ENCODE measurements around the gene MLLT3. TPM values are rescaled to one million over a fixed set of nuclear protein-coding genes. Genes with fewer than 3 reads are reported as not detected.

MLLT3 gene
- total and polyA plus RNA-seq, 2 experiments from 2014 or later, result 40.0 to 58.3 TPM

DNA sequence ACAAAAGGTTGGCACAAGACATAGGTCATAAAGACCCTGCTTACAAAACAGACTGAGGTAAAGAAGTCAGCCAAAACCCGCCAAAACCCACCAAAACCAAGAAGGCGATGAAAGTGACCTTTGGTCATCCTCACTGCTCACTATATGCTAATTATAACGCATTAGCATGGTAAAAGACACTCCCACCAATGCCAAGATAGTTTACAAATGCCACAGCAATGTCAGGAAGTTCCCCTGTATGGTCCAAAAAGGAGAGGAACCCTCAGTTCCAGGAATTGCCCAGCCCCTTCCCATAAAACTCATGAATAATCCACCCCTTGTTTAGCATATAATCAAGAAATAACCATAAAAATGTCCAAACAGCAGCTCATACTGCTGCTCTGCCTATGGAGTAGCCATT, 27.7 kb downstream of the MLLT3 start:
- Histone ChIP-seq H3K4me1 (ENCODE audit: low read depth) (peaks cover 9% of the 10 kb centered on the region), H3K4me3 (no peak overlapping the region), H3K36me3 (no peaks in the 10 kb centered on the region), H3K27me3 (no peaks in the 10 kb centered on the region), H3K27ac (no peak overlapping the region), H3K9me3 (ENCODE audit: low read depth) (no peaks in the 10 kb centered on the region)
- TF ChIP-seq, protein P1, sequence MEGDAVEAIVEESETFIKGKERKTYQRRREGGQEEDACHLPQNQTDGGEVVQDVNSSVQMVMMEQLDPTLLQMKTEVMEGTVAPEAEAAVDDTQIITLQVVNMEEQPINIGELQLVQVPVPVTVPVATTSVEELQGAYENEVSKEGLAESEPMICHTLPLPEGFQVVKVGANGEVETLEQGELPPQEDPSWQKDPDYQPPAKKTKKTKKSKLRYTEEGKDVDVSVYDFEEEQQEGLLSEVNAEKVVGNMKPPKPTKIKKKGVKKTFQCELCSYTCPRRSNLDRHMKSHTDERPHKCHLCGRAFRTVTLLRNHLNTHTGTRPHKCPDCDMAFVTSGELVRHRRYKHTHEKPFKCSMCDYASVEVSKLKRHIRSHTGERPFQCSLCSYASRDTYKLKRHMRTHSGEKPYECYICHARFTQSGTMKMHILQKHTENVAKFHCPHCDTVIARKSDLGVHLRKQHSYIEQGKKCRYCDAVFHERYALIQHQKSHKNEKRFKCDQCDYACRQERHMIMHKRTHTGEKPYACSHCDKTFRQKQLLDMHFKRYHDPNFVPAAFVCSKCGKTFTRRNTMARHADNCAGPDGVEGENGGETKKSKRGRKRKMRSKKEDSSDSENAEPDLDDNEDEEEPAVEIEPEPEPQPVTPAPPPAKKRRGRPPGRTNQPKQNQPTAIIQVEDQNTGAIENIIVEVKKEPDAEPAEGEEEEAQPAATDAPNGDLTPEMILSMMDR (IDR thresholded peaks at IDR 0.05; ENCODE audit: low read depth, low read length), result no peak
- DNase-seq (ENCODE audit: low read depth in 1 of 2, low spot score in 1 of 2), result no peak

DNA sequence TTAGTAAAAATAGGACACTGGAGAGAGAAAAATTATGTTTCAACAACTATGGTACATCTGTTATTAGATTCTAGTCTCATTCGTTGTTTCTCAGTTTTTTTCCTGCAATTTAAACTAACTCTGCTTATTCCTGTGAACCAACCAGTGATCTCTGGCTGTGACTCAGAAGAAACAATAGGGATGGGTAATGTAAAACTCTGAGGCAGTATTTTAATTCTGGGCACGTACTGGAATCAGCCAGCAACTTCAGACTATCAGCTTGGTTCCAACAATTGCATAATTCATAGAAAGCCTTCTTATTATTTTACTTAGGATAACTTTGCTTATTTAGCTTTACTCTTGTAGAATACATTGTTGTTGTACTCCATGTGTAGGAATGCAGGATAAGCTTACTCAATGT, 28.8 kb downstream of the MLLT3 start:
- TF ChIP-seq, protein P1 (IDR thresholded peaks at IDR 0.05; ENCODE audit: low read depth, low read length), result no peak
- Histone ChIP-seq H3K27ac (no peak overlapping the region), H3K36me3 (no peaks in the 10 kb centered on the region), H3K4me3 (no peak overlapping the region), H3K27me3 (no peaks in the 10 kb centered on the region), H3K9me3 (ENCODE audit: low read depth) (no peaks in the 10 kb centered on the region), H3K4me1 (ENCODE audit: low read depth) (peaks cover 9% of the 10 kb centered on the region)
- DNase-seq (ENCODE audit: low read depth in 1 of 2, low spot score in 1 of 2), result peak in 1 of 2 donors; percentile 69

DNA sequence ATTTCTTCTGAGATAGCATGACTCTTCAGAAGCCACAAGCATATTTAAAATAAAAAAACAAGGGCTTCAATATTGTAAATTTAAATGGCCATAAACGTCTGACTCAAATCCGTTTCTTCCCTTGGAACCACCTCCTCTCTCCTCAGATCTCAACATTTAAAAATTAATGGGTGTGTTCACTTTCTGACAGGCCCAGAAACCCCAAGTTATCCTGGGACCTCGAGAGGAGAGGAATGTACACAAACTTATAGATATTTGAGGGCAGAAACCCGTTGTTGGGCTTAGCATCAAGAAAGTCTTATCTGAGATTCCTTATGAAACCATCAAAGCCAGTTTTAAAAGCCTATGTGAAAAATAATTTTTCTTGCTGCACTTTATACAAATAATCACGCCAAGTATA, 29.2 kb downstream of the MLLT3 start:
- Histone ChIP-seq H3K36me3 (no peaks in the 10 kb centered on the region), H3K27ac (no peak overlapping the region), H3K4me1 (ENCODE audit: low read depth) (peaks cover 9% of the 10 kb centered on the region), H3K27me3 (no peaks in the 10 kb centered on the region), H3K4me3 (no peak overlapping the region), H3K9me3 (ENCODE audit: low read depth) (no peaks in the 10 kb centered on the region)
- no peak for DNase-seq (ENCODE audit: low read depth in 1 of 2, low spot score in 1 of 2)
- TF ChIP-seq, protein P1 (IDR thresholded peaks at IDR 0.05; ENCODE audit: low read depth, low read length), result no peak

DNA sequence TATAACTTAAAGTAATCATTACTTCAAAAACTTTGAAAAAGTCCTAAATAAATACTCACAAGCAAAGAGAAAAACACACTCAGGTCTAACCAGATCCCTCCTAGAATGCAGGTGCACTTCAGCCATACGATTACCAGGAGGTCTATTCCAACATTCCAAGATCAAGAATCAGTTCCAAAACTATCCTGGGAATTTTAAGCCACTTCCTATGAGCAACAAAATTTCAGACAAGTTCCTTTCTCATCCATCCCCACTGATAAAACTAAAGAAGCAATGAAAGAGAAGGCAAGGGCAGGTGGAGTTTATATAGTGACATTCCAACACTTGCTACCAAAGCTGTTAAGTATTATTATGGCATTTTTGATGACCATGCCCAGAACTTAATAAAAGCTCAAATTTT, 29.6 kb downstream of the MLLT3 start:
- DNase-seq (ENCODE audit: low read depth in 1 of 2, low spot score in 1 of 2), result no peak
- Histone ChIP-seq H3K9me3 (ENCODE audit: low read depth) (no peaks in the 10 kb centered on the region), H3K4me3 (no peak overlapping the region), H3K27ac (no peak overlapping the region), H3K4me1 (ENCODE audit: low read depth) (peaks cover 5% of the 10 kb centered on the region), H3K27me3 (no peaks in the 10 kb centered on the region), H3K36me3 (no peaks in the 10 kb centered on the region)
- TF ChIP-seq, protein P1 (IDR thresholded peaks at IDR 0.05; ENCODE audit: low read depth, low read length), result no peak

DNA sequence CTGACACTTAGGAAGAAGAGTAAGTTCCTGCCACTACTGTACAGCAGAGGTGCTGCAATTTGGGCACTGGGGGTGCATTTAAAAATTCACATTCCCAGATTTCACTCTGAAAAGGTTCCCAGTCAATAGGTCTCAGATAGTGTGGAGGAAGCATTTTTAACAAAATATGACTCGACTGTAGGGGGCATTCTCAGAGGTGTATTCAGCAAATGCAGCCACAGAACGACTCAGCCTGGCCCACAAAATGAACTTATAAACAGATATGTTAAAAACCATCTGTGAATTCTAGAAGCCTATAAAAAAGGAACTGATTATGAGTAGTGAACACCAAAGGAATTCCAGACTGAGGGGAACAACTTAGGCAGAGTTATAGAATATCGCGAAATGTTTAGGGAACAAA, 31.1 kb downstream of the MLLT3 start:
- H3K36me3 ChIP-seq, result no peaks in the 10 kb centered on the region
- H3K9me3 ChIP-seq (ENCODE audit: low read depth), result no peaks in the 10 kb centered on the region
- H3K27me3 ChIP-seq, result no peaks in the 10 kb centered on the region
- no peak overlapping the region for H3K27ac ChIP-seq
- no peak for DNase-seq (ENCODE audit: low read depth in 1 of 2, low spot score in 1 of 2)
- H3K4me3 ChIP-seq, result no peak overlapping the region
- TF ChIP-seq, protein P1 (IDR thresholded peaks at IDR 0.05; ENCODE audit: low read depth, low read length), result no peak
- no peaks in the 10 kb centered on the region for H3K4me1 ChIP-seq (ENCODE audit: low read depth)
